ENCODE results near the gene KCNQ1OT1. TPM values are rescaled to one million over a fixed set of nuclear protein-coding genes. Genes with fewer than 3 reads are reported as not detected.

The KCNQ1OT1 gene
- total RNA-seq, 4 donors from 2014 or later = 0.21 to 1.9 (median 1.2) TPM

GRCh38 chr11:2580061-2580421, 119.8 kb downstream of the KCNQ1OT1 start:
- no peak overlapping the region for H3K27ac ChIP-seq
- TF ChIP-seq POLR2A (IDR thresholded peaks at IDR 0.05) (no peak), CTCF (IDR thresholded peaks at IDR 0.05) (no peak)
- no peaks in the 10 kb centered on the region for H3K36me3 ChIP-seq
- H3K4me1 ChIP-seq = peaks cover 0 to under 1% (median 0%) of the 10 kb centered on the region in 3 donors
- intact Hi-C loops (cut with DNase I) = no loop called here
- H3K4me3 ChIP-seq = no peak overlapping the region
- no peak for DNase-seq
- 64 to 69% methylated on average over 10 of the region's 10 CpGs for WGBS, 2 donors
- H3K27me3 ChIP-seq = no peaks in the 10 kb centered on the region
- H3K9me3 ChIP-seq = no peaks in the 10 kb centered on the region

GRCh38 chr11:2579315-2580060, 120.3 kb downstream of the KCNQ1OT1 start:
- H3K27me3 ChIP-seq = no peaks in the 10 kb centered on the region
- DNase-seq = no peak
- no peak for TF ChIP-seq POLR2A (IDR thresholded peaks at IDR 0.05)
- no peak for TF ChIP-seq CTCF (IDR thresholded peaks at IDR 0.05)
- H3K4me1 ChIP-seq = peaks cover 0 to 5% (median 0%) of the 10 kb centered on the region in 3 donors
- H3K9me3 ChIP-seq = no peaks in the 10 kb centered on the region
- WGBS, 2 donors = 82 to 84% methylated on average over 6 to 14 of the region's 17 CpGs
- H3K27ac ChIP-seq = no peak overlapping the region
- intact Hi-C loops (cut with DNase I) = no loop called here
- no peaks in the 10 kb centered on the region for H3K36me3 ChIP-seq
- H3K4me3 ChIP-seq = no peak overlapping the region

- no peak for DNase-seq
- 60% methylated on average over 2 of the region's 7 CpGs; no CpG with 5 or more reads in 1 of the 2 donors for WGBS, 2 donors
- no peak for TF ChIP-seq POLR2A (IDR thresholded peaks at IDR 0.05)
- no peak for TF ChIP-seq CTCF (IDR thresholded peaks at IDR 0.05)
- Histone ChIP-seq H3K9me3 (no peaks in the 10 kb centered on the region), H3K4me1 (peaks cover 0 to 5% (median 0%) of the 10 kb centered on the region in 3 donors), H3K27ac (no peak overlapping the region), H3K36me3 (no peaks in the 10 kb centered on the region), H3K27me3 (no peaks in the 10 kb centered on the region), H3K4me3 (no peak overlapping the region)
- intact Hi-C loops (cut with DNase I) = no loop called here
Measured at GRCh38 chr11:2578929-2579270, 120.9 kb downstream of the KCNQ1OT1 start.

GRCh38 chr11:2577991-2578928, 121.5 kb downstream of the KCNQ1OT1 start:
- no peaks in the 10 kb centered on the region for H3K36me3 ChIP-seq
- no peaks in the 10 kb centered on the region for H3K9me3 ChIP-seq
- peaks cover 0 to 5% (median 0%) of the 10 kb centered on the region in 3 donors for H3K4me1 ChIP-seq
- no peak for DNase-seq
- no peak overlapping the region for H3K4me3 ChIP-seq
- 80% methylated on average over 6 of the region's 22 CpGs; no CpG with 5 or more reads in 1 of the 2 donors for WGBS, 2 donors
- TF ChIP-seq POLR2A (IDR thresholded peaks at IDR 0.05) (no peak), CTCF (IDR thresholded peaks at IDR 0.05) (no peak)
- intact Hi-C loops (cut with DNase I) = no loop called here
- no peaks in the 10 kb centered on the region for H3K27me3 ChIP-seq
- H3K27ac ChIP-seq = no peak overlapping the region

Data from esophagus squamous epithelium (tissue), 5 donors.